ENCODE measurements around the gene CCDC92B. TPM values are rescaled to one million over a fixed set of nuclear protein-coding genes. Genes with fewer than 3 reads are reported as not detected.
"Not testable (repeated sequence)": the region's sequence is repeated elsewhere in the genome, so short reads cannot be mapped to it uniquely, and the experiment has no call there.

Gene CCDC92B
- total RNA-seq (2014; rRNA removed; shearing (Covaris generic)) = 0.18 TPM in 2 replicates

DNA sequence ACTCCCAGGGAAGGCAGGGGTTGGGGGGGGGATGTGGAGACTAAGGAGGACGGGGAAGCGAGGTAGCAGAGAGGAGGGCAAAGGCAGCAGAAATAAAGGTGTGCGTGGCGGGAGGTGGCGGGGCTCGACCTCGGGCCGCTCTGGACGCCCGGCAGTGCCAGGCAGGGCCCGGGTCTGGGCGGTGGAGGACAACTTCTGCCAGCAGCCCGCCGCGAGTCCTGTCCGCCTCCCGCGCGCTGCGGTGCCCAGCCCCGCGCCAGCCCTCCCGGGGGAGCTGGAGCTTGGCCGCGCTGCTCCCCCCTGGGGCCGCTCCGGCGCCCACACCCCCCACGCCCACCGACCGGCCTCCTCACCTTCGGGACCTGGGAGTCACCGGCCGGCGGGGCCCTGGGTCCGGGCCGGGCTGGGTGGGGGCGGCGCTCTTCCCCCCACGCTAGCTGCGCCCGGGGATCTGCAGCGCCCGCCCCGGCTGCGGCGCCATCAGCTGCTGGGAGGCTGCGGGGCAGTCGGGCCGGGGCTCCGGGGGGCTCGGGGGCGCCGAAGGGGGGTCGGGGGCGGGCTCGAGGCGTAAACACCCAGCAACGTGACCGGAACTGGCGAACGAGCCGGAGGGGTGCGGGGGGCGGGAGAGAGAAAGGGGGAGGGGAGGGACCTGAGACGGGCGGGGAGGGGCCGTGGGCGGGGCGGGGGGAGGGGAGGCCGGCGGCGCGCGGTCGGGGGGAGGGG lies at the start of gene CCDC92B:
TSS of gene CCDC92B (minus strand) at position 595 of the 726 bp plus-strand sequence. CDS start 14,507 bp downstream, outside the sequence.
- no peak for DNase-seq (ENCODE audit: low spot score)

DNA sequence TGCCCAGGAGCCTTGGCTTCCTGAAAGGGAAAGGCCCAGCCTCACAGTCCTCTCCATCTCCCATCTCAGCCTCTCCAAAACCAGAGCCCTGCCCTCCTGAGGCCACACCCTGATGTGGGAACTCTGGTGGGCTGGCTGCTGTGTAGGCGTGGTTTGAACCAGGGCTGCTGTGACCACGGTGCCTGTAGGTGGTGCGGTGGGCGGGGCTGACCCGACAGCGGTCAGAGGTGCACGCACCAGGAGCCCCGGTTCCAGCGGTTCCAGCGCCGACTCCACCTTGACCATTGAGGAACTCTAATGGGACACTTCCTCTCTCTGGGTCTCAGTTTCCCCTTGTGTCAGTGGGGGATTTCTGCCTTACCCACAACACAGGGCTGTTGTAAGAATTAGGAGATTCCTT lies 49.2 kb upstream of the CCDC92B start:
- no peak for DNase-seq (ENCODE audit: low spot score)

DNA sequence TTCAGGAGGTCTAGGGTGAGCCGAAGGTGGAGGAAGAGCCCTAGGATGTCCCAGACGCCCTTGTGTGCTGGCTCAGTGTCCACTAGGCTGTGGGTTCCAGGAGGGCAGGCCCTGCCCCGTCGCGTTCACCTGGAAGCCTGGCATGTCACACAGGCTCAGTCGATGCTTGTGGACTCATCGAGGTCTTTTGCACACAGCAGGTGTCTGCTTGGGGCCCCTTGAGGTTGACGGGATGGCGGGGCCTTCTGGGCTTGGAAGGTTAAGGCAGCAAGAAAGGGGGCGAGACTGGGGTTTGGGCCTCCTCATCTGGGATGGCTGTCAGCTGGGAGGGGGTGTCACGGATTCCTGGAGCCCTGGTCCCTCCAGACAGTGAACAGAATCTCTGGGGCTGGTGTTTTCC lies 48.7 kb upstream of the CCDC92B start:
- DNase-seq (ENCODE audit: low spot score) = no peak

DNA sequence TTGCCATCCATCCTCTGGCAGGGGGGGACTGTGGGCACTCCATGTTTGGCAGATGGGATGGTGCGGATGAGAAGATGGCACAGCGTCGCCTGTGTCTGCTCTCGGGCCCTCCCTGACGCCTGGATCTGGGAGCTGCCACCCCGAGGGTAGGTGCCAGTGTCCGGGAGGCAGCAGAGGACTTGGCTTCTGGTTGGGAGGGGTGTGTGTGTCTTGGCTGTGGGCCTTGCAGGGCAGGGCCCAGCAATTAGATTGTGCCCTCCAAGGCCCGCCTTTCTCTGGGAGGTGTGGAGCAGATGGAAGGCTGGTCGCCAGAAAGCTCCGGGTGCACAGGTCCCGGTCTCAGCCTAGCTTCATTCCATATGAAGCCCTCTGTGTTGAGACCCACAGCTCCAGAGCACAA lies 48.2 kb upstream of the CCDC92B start:
- DNase-seq (ENCODE audit: low spot score) = no peak

DNA sequence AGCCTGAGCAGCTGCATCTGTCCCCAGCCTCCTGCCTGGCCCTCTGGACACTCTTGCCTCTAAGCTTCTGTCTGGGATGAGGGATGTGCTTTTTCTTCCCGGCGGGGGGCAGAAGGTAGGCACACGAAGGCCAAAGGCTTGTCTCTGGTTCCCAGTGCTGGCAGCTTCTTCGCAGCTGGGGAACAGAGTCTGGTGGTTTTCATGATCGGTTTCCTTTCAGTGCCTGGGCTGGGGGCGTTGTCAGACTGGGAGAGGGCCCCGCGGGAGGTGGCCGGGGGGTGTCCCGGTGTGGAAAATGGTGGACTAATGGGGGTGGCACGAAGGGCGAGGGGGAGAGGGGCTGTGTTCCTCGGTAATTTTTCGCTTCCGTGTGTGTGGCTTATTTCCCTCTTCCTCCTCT lies 47.8 kb upstream of the CCDC92B start:
- DNase-seq (ENCODE audit: low spot score) = no peak

DNA sequence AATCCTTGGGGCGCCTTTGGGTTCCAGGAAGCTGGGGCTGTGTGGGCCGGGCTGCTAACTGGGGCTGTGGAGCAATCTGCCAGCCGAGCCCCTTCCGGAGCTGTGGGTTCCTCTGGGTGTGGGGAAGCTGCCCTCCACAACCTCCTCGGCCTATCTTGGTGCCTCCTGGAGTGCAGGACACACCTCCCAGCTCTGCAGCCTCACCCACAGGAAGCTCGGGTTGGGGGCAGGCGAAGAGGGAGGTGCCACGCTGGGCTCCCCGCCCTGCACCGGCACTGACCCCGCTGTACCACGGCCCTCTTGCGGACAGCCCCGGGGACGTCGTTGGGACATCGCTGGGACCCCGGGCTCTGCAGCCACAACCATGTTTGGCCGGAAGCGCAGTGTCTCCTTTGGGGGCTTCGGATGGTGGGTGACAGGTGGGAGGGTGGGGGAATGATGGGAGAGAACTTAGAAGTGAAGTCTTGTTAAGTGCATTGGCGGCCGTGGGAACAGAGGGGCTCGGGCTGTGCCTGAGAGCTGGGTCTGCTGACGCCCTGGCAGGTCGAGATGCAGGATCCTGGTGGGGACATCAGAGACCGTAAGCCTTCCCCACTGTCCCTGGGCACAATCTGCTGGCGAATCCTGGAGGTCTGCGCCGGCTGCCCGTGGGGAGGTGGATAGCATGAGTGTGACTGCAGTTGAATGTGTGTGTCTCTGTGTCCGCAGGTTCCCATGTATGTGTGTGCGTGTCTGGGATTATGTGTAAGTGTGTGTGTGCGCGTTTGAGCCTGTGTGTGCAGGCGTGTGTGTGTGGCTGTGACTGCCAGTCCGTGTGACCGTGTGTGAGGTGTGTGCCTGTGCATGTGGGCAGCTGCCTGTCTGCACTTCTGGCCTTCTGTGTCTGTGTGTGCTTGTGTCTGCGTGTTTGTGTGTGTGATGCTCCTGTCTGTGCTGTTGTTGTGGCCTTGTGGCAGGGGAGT lies 47.0 kb upstream of the CCDC92B start, which contains the start of gene RAP1GAP2:
TSS of gene RAP1GAP2 (plus strand) at position 275 of the 962 bp plus-strand sequence. CDS start at position 365, 90 bp downstream.
- DNase-seq (ENCODE audit: low spot score) = no peak

DNA sequence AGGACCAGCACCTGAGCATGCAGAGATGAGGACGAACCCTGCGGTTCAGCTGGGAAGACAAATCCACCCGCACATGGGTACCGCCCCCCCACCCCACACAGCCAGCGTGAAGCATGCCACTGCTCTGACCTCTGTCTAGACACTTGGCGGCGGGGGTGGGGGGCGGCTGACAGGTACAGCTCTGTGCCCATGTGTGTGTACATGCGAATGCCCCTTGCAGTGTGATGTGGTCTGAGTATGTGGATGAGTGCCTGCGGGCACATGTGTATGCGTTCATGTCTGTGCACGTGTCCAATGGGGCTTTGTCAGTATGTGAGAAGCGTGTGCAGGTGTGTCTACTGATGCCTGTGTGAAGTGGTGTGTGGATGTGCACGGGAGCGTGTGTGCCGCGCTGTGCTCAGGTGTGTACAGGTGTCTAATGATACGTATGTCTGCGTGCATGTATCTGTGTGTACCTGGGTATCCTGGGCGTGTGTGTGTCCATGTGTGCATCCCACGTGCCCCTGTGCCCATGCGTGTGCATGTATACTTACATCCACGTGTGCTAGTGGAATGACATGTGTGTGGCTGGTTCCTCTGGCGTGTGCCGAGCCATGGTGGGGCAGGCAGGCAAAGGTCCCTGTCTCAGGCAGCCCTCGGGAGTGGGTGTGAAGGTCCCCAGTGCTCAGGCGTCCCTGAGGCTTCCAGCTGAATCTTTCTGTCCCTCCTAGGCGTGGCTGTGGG lies 46.1 kb upstream of the CCDC92B start:
- DNase-seq (ENCODE audit: low spot score) = no peak

DNA sequence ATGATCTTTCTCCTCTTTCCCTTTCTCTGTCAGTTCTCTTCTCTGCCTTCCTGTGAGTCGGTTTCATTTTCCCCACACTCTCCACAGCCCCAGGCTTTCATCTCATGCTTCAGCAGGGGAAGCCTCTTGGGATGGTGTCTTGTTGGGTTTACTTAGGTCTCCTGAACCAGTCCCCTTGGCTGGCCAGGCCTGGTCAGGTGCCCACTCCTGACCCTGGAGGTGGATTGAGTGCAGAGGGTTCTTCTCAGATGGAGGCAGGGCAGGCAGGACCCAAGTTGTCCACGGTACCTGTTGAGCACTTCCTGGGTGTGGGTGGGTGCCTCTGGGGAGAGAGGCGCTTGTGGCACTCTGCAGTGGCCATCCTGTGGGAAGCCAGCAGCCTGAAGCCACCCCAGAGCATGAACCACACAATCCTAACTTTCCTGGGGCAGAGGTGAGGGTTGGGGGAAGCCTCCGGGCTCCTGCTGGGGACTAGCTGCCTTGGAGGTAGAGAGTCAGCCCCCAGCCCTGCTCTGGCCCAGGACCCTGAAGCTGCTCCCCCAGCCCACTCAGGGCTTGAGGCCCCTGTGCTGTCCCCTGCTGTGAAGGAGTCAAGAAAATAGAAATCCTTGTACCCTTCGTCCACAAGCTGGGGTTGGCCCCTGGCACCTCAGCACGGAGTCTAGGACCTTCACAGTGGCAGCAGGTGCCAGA lies 44.8 kb upstream of the CCDC92B start:
- DNase-seq (ENCODE audit: low spot score) = no peak

DNA sequence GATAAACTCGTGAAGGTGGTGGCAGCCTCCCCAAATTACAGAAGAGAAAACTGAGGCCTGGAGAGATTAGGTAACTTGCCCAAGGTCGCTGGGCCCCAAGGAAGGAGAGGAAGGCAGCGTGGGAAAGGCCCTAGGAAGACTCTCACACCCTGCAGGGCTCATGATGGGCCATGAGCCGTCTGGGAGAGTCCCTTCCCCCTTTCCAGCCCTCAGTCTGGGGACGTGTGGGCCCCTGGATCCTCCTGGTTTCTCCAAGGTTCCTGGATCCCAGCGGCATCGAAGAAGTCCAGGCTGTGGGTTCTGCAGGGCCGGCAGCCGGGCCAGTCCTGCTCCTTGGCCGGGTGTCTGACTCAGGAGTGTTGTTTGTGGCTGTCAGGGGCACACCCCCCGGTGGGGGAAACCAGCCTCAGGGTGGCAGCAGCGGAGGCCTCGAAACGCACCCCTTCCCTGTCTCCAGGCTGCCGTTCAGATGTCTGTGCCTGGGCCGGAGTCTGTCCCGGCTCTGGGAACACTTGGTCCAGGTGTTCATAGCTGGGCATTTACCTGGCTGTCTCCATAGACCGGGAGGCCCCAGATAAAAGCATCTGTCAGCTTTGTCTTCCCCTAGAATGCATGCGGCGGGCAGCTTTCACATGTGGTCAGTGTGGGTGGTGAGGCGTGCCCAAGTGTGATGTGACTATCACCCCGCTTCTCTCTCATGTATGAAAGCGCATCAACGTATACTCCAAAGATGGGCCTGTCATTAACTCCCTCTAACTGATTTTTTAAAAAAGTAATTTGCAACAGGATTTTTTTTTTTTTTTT lies 43.1 kb upstream of the CCDC92B start:
- DNase-seq (ENCODE audit: low spot score) = no peak

DNA sequence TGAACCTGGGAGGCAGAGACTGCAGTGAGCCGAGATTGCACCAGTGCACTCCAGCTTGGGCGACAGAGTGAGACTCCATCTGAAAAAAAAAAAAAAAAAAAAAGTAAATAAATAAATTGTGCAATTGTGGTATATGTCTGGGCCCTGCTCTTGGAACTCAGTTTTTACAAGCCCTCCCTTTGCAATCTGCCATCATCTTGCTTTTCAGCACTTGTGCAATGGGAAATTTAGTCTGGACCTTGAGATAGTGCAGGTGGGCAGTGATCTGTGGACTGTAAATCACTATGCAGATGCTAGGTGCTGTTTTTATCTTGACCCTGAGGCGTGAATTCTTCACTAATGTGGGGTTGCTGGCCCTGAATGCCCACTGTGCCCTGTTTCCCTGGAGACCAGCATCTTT lies 40.2 kb upstream of the CCDC92B start:
- no peak for DNase-seq (ENCODE audit: low spot score)

DNA sequence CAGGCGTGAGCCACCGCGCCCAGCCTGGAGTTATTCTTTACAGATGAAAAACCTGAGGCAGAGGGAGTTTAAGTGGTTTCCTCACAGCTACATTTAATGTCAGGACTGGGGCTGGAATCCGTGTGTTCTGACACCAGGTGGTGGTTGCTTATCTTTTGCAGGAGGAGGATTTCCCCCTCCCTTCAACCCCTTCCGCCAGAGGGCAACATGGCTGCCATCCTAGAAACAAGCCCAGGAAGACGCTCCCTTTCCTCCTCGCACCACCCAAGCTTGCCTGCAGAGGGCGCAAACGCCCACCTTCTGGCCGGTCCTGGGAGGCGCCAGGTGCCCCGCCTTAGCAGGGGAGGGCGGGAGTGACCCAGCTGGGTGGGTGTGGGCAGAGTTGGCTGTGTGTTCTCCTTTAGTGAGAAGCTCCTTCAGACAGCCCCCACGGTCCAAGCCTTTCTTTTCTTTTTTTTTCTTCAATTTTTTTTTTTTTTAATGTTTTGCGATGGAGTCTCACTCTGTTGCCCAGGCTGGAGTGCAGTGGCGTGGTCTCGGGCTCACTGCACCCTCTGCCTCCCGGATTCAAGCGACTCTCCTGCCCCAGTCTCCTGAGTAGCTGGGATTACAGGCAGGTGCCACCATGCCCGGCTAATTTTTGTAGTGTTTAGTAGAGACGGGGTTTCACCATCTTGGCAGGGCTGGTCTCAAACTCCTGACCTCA lies 36.9 kb upstream of the CCDC92B start:
- DNase-seq (ENCODE audit: low spot score) = peak; percentile 92

DNA sequence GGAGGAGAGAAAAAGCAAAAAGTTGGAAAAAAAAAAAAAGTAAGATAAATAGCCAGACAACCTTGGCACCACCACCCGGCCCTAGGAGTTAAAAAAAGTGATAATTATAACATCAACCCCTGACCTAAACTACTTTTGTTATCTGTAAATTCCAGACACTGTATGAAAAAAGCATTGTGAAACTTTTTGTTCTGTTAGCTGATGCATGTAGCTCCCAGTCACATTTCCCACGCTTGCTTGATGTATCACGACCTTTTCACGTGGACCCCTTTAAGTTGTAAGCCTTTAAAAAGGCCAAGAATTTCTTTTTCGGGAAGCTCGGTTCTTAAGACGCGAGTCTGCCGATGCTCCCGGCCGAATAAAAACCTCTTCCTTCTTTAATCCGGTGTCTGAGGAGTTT lies 35.9 kb upstream of the CCDC92B start:
- not testable (repeated sequence) for DNase-seq (ENCODE audit: low spot score)

DNA sequence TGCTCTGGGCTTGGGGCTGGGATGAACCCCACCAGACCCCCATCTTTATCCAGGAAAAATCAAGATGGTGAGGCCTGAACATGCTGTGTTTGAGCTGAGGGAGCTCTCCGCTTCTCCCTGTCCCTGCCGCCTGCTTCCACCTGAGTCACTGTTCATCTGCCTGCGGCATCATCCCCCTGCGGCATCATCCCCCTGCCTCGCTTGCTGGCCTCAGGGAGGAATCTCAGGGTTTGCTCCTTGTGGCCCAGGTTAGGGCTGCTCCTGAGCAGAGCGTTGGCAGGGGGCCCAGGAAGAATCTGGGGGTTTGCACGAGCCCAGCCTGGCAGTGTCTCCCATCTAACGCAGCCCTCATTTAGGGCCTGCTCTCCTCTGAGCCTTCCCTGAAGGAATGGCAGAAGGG lies 35.4 kb upstream of the CCDC92B start:
- DNase-seq (ENCODE audit: low spot score) = no peak

DNA sequence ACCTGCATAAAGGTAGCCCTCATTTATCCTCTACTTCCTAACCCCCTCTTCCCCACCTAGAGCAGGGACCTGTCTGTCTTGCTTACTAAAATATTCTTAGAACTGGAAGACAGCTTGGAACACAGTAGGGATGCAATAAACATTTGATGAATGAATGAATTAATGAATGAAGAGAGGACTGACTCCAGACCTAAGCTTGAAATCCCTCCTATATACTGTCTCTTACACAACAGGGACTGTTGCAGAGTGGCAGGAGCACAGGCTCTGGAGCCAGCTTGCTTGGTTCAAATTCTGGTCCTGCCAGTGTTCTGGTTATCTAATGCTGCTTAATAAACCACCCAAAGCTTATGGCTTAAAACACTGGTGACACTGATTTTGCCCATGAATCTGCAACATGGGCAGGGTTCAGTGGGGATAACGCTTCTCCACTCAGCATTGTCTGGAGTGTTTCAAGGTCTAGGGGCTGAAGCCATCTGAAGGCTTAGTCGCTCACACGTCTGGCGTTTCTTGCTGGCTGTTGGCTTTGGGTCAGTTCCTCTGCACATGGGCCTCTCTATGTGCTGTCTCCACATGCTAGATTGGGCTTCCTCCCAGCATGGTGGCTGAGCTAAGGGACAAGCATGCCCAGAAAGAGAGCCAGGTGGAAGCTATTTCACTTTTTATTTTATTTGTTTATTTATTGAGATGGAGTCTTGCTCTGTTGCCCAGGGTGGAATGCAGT lies 34.0 kb upstream of the CCDC92B start:
- no peak for DNase-seq (ENCODE audit: low spot score)

DNA sequence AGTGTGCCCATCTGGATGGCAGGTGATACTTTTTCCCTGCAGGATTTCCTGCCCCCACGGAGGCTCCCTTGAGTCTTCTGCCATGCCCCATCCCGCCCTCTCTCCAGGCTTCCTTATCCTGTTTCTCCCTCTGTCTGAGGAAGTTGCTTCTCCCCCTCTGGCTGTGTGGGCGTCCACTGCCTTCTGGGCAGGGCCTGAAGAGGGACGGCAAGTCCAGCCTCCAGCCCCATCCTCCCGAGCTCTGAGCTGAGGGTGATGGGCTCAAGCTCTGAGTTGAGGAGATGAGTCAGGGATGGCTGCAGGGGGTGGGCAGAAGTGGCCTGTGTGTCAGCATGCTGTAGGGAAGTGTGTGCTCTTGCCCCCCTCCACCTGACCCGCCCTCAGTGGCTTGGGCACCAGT lies 32.6 kb upstream of the CCDC92B start:
- no peak for DNase-seq (ENCODE audit: low spot score)

DNA sequence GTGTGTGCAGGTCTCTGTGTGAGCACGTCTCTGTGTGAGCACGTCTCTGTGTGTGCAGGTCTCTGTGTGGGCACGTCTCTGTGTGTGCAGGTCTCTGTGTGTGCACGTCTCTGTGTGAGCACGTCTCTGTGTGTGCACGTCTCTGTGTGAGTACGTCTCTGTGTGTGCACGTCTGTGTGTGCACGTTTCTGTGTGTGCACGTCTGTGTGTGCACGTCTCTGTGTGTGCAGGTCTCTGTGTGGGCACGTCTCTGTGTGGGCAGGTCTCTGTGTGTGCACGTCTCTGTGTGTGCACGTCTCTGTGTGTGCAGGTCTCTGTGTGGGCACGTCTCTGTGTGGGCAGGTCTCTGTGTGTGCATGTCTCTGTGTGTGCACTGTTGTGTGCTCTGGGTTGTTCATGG lies 32.1 kb upstream of the CCDC92B start:
- DNase-seq (ENCODE audit: low spot score) = not testable (repeated sequence)

DNA sequence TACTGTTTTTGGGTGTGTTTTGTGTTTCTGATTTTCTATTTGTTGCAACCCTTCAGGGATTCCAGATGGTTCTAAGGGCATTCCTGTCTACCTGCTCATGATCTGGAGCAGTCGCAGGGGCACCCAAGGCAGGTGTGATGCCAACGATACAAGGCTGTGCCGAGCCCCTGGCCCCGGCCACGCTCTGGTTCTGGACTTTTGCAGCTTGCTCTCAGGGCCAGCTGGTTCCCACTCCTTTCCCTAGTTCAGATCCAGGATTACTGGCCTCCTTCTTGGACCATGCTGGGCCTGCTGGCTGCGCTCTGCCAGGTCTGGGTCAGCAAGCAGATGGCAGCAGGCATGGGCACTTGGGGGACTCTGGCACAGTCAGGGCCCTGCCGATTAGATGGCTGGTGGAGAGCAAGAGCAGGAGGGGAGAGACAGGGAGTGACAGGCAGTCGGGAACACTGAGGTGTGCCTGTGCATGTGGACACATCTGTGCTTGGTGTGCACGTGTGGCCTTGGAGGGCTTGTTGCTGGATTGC lies 31.5 kb upstream of the CCDC92B start:
- DNase-seq (ENCODE audit: low spot score) = no peak

DNA sequence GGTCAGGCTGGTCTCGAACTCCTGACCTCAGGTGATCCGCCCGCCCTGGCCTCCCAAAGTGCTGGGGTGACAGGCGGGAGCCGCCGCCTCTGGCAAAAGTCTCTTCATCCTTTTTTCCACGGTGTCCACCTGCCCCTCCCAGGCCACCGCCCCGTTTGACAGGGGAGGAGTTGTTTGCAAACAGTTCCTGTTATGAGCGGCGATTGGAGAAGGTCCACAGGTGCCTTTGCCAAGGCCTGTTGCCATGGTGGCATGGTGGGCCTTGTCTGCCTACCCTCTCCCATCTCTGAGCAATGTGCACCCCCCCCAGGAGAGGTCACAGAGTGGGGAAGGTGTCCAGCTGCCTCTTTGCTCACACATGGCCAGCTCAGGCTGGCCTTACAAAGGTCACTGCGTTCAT lies 30.8 kb upstream of the CCDC92B start:
- DNase-seq (ENCODE audit: low spot score) = no peak

DNA sequence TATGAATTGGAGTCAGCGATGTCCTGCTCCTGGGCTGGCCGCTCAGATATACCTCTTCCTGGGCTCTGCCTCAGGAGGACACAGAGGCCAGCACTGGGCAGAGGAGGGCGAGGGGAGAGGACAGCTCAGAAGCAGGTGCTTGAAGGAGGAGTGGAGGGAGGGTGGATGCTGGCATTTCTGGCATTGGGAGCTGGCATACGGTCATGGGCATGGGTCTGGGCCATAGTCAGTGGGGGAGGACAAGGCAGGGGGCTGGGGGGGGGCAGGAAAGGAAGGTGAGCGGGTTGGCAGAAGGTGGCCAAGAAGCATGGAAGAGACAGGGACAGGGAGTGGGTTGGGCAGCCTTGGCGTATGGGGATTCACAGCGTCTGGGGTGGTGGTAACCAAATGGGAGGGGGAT lies 30.1 kb upstream of the CCDC92B start:
- no peak for DNase-seq (ENCODE audit: low spot score)
